Trophoblast cell (in vitro differentiated cells and primary cell): ENCODE data around the gene FHAD1.

Experiments
- DNase-seq, 2 donors: peaks; one replicate each; pipeline ENCODE4 v3.0.0-alpha.2; 2016
- H2AFZ ChIP-seq: 2 replicates; pipeline ENCODE4 v1.6.1; 2013; ENCODE audit warnings: low read length, moderate library complexity, mild to moderate bottlenecking; ENCODE audit not compliant: insufficient read depth, poor library complexity
- H2AK5ac ChIP-seq: 2 replicates; pipeline ENCODE4 v1.6.1; 2013; ENCODE audit warnings: mild to moderate bottlenecking, low read length
- H2BK120ac ChIP-seq: 2 replicates; pipeline ENCODE4 v1.6.1; 2013; ENCODE audit warnings: low read length, mild to moderate bottlenecking, moderate library complexity; ENCODE audit not compliant: insufficient read depth, poor library complexity
- H2BK12ac ChIP-seq: 2 replicates; pipeline ENCODE4 v1.6.1; 2013; ENCODE audit warnings: mild to moderate bottlenecking, low read length, moderate library complexity
- H2BK5ac ChIP-seq: 2 replicates; pipeline ENCODE4 v1.6.1; 2013; ENCODE audit warnings: low read length, low read depth, moderate library complexity, mild to moderate bottlenecking; ENCODE audit not compliant: poor library complexity
- H3K14ac ChIP-seq: 2 replicates; pipeline ENCODE4 v1.6.1; 2013; ENCODE audit warnings: mild to moderate bottlenecking, low read length
- H3K18ac ChIP-seq: 2 replicates; pipeline ENCODE4 v1.6.1; 2013; ENCODE audit warnings: mild to moderate bottlenecking, low read length
- H3K23ac ChIP-seq: 2 replicates; pipeline ENCODE4 v1.6.1; 2013; ENCODE audit warnings: low read length
- H3K27ac ChIP-seq: 2 replicates; pipeline ENCODE4 v1.5.1; 2013; ENCODE audit warnings: low read depth, mild to moderate bottlenecking, inconsistent platforms, low read length, moderate library complexity
- H3K27me3 ChIP-seq: 2 replicates; pipeline ENCODE4 v1.6.1; 2013; ENCODE audit warnings: inconsistent platforms, mild to moderate bottlenecking, low read length, moderate library complexity; ENCODE audit not compliant: insufficient read depth
- H3K36me3 ChIP-seq, 2 experiments: 1 replicate in 1 of 2; 2 replicates in 1 of 2; pipeline ENCODE4 v1.6.1; 2013; ENCODE audit warnings: low read length in 2 of 2, mild to moderate bottlenecking in 2 of 2, moderate library complexity in 1 of 2; ENCODE audit not compliant: insufficient read depth in 2 of 2, control insufficient read depth in 1 of 2
- H3K4ac ChIP-seq: 2 replicates; pipeline ENCODE4 v1.6.1; 2013; ENCODE audit warnings: low read depth, mild to moderate bottlenecking, low read length, moderate library complexity
- H3K4me1 ChIP-seq, 2 experiments: 1 replicate in 1 of 2; 2 replicates in 1 of 2; pipeline ENCODE4 v1.6.1; 2013; ENCODE audit warnings: low read length in 2 of 2, mild to moderate bottlenecking in 2 of 2, moderate library complexity in 1 of 2; ENCODE audit not compliant: insufficient read depth in 2 of 2, control insufficient read depth in 1 of 2
- H3K4me2 ChIP-seq: 2 replicates; pipeline ENCODE4 v1.6.1; 2013; ENCODE audit warnings: inconsistent platforms, mild to moderate bottlenecking, low read length, moderate library complexity
- H3K4me3 ChIP-seq: 2 replicates; pipeline ENCODE4 v1.5.1; 2013; ENCODE audit warnings: mild to moderate bottlenecking, low read depth, low read length, inconsistent platforms
- H3K79me1 ChIP-seq: one replicate; pipeline ENCODE4 v1.6.1; 2013; ENCODE audit warnings: low read length
- H3K79me2 ChIP-seq: 2 replicates; pipeline ENCODE4 v1.6.1; 2013; ENCODE audit warnings: low read length, mild to moderate bottlenecking; ENCODE audit not compliant: control insufficient read depth, insufficient read depth, poor library complexity
- H3K9ac ChIP-seq: 2 replicates; pipeline ENCODE4 v1.6.1; 2013; ENCODE audit warnings: mild to moderate bottlenecking, low read length
- H3K9me3 ChIP-seq: 2 replicates; pipeline ENCODE4 v1.6.1; 2013; ENCODE audit warnings: low read depth, mild to moderate bottlenecking, control low read depth, inconsistent platforms, low read length; ENCODE audit not compliant: insufficient read depth
- H4K12ac ChIP-seq: 2 replicates; pipeline ENCODE4 v1.6.1; 2013; ENCODE audit warnings: low read depth, mild to moderate bottlenecking, low read length, moderate library complexity
- H4K8ac ChIP-seq: 2 replicates; pipeline ENCODE4 v1.6.1; 2013; ENCODE audit warnings: low read depth, mild to moderate bottlenecking, low read length, moderate library complexity
- H4K91ac ChIP-seq: one replicate; pipeline ENCODE4 v1.6.1; 2013; ENCODE audit warnings: low read depth, mild to moderate bottlenecking, low read length, moderate library complexity
- WGBS: extraction: QIAGEN DNeasy Blood & Tissue Kit; methylation state at CpG from one replicate; pipeline ENCODE4 v1.1.7; 2013; ENCODE audit warnings: missing lambda C conversion rate; ENCODE audit not compliant: insufficient read length, insufficient coverage; ENCODE audit errors: extremely low coverage; 5-methylcytosine and 5-hydroxymethylcytosine counted together

Gene FHAD1

DNA sequence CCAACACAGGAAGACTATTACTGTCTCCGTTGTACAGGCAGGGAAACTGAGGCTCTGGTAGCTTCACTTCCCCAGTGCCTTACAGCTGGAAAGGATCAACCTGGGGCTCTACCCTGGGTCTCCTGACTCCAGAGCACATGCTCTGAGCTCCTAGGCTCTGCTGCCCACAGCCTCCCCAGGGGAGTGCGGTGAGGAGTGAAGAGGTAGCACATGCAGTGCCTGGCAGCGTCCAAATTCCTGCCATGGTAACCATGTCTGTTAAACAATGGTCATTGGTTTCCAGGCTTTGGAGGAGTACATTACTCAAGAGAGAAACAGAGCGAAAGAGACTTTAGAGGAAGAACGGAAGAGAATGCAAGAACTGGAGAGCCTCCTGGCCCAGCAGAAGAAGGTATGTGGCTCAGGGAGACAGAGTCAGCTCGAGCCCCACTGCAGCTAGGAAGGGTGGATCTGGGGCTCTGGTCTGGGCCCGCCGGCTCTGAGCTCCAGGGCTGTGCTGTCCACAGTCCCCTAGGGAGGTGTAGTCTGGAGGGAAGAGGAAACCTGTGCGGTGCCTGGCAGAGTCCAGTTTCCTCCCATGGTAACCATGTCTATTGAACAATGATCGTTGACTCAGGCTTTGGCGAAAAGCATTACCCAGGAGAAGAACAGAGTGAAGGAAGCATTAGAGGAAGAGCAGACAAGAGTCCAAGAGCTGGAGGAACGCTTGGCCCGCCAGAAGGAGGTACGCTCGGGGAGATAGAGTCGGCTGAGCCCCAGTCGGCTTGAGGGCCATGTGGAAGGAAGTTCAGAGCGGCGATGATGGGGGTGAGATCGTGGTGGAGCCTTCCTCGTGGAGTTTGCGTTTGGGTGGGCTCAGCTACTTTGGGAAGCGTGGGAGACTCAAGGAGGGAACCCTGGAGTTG lies 98.0 kb downstream of the FHAD1 start:
- Histone ChIP-seq H3K27me3 (peaks cover 2% of the 10 kb centered on the region), H3K9me3 (peaks cover under 1% of the 10 kb centered on the region), H3K36me3 (no peaks in the 10 kb centered on the region), H3K23ac (no peak overlapping the region), H3K4me1 (peaks cover 0 to 2% of the 10 kb centered on the region in 2 experiments), H3K9ac (no peak overlapping the region), H2BK5ac (no peak overlapping the region), H2AK5ac (no peak overlapping the region), H2BK120ac (no peak overlapping the region), H2AFZ (no peak overlapping the region), H4K8ac (no peak overlapping the region), H3K27ac (no peak overlapping the region), H3K4ac (no peak overlapping the region), H3K4me3 (no peak overlapping the region), H2BK12ac (no peak overlapping the region), H3K79me1 (no peaks in the 10 kb centered on the region), H3K18ac (no peak overlapping the region), H3K79me2 (no peaks in the 10 kb centered on the region), H3K14ac (no peak overlapping the region), H4K12ac (no peak overlapping the region), H3K4me2 (no peak overlapping the region), H4K91ac (no peak overlapping the region)
- no CpG with 5 or more reads among the region's 23 CpGs for WGBS
- no peak for DNase-seq

DNA sequence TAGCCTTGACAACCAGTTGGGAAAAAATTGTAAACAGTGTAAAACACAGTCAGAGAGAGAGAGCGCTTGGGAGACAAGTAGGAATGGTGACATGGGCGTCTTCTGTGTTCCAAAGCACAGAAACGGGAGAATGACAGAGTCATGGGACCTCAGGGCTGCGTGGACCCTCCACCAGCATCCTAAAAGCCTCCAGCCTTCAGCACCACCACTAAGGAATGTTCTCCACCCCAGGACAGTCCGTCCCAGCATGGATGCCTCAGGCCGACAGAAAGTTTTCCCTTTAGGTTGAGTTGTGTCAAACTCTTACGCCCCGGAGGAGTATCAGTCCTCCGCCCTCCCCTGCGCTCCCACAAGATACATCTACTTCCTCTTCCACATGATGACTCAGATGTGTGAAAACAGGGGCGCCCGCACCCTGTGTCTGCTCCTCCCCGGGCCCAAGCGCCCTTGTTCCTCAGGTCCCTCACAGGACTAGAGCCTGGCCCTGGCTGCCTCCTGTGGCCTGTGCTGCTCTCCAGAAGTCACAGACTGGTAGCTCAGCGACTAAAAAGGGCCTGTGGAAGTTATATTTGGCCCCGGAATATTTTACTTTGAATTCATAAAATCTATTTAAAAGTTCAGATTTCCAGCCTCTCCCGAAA lies 98.8 kb downstream of the FHAD1 start:
- no peak overlapping the region for H4K8ac ChIP-seq
- H2BK12ac ChIP-seq, result no peak overlapping the region
- H3K23ac ChIP-seq, result no peak overlapping the region
- peaks cover 2% of the 10 kb centered on the region for H3K27me3 ChIP-seq
- no peak overlapping the region for H2AFZ ChIP-seq
- no peak overlapping the region for H4K91ac ChIP-seq
- H3K79me2 ChIP-seq, result no peaks in the 10 kb centered on the region
- no peaks in the 10 kb centered on the region for H3K79me1 ChIP-seq
- no peak overlapping the region for H2BK120ac ChIP-seq
- peak; percentile 47 to 52 for DNase-seq
- H3K14ac ChIP-seq, result no peak overlapping the region
- H3K4me1 ChIP-seq, result peaks cover 0 to 6% of the 10 kb centered on the region in 2 experiments
- H4K12ac ChIP-seq, result no peak overlapping the region
- H3K18ac ChIP-seq, result no peak overlapping the region
- H3K36me3 ChIP-seq, result no peaks in the 10 kb centered on the region
- no peak overlapping the region for H3K27ac ChIP-seq
- H3K9ac ChIP-seq, result no peak overlapping the region
- H2AK5ac ChIP-seq, result no peak overlapping the region
- peaks cover 2% of the 10 kb centered on the region for H3K9me3 ChIP-seq
- H3K4me3 ChIP-seq, result no peak overlapping the region
- no peak overlapping the region for H2BK5ac ChIP-seq
- H3K4ac ChIP-seq, result no peak overlapping the region
- no peak overlapping the region for H3K4me2 ChIP-seq
- no CpG with 5 or more reads among the region's 17 CpGs for WGBS

DNA sequence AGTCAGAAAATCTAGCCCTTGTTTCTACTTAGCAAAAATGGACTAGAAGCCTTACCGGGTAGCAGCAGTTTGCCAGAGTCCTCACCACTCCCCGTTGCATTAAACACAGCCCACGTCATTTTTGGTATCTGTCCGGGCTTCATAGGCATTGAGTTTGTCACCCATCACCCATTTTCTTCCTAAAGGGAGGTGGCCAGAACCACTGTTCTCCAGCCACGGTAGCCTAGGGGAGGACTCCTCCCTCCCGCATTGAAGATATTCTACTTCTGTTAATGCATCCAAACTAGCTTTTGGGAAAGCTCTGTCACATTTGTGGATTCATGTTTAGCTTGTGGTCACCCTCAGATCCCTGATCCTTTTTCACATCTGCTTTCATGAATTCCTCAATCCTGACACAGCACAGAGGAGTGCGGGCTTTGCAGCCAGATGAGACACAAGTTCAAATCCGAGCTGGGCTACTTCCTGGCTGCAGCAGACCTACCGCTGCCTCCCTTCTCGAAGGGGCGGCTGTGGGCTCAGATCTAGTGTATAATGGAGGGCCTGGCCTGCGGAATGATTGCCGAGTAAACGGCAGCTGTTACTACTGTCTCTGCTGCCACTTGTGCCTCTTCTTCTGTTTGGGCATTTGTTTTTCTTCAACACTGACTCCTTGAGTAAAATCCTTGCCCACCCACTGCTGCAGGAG lies 99.5 kb downstream of the FHAD1 start:
- H3K14ac ChIP-seq, result no peak overlapping the region
- H4K91ac ChIP-seq, result no peak overlapping the region
- no peak overlapping the region for H2AK5ac ChIP-seq
- H3K79me1 ChIP-seq, result no peaks in the 10 kb centered on the region
- H3K4me1 ChIP-seq, result peaks cover 0 to 6% of the 10 kb centered on the region in 2 experiments
- no peak overlapping the region for H3K18ac ChIP-seq
- no CpG with 5 or more reads among the region's 14 CpGs for WGBS
- H3K79me2 ChIP-seq, result no peaks in the 10 kb centered on the region
- H3K9me3 ChIP-seq, result peaks cover 2% of the 10 kb centered on the region
- H2BK12ac ChIP-seq, result no peak overlapping the region
- no peak overlapping the region for H2AFZ ChIP-seq
- H3K27ac ChIP-seq, result no peak overlapping the region
- no peaks in the 10 kb centered on the region for H3K36me3 ChIP-seq
- no peak overlapping the region for H4K12ac ChIP-seq
- H3K9ac ChIP-seq, result no peak overlapping the region
- no peak overlapping the region for H3K4ac ChIP-seq
- H3K4me2 ChIP-seq, result no peak overlapping the region
- no peak overlapping the region for H4K8ac ChIP-seq
- H3K4me3 ChIP-seq, result no peak overlapping the region
- no peak overlapping the region for H3K23ac ChIP-seq
- H2BK5ac ChIP-seq, result no peak overlapping the region
- peaks cover 2% of the 10 kb centered on the region for H3K27me3 ChIP-seq
- no peak overlapping the region for H2BK120ac ChIP-seq
- DNase-seq, result peak; percentile 85 to 87

DNA sequence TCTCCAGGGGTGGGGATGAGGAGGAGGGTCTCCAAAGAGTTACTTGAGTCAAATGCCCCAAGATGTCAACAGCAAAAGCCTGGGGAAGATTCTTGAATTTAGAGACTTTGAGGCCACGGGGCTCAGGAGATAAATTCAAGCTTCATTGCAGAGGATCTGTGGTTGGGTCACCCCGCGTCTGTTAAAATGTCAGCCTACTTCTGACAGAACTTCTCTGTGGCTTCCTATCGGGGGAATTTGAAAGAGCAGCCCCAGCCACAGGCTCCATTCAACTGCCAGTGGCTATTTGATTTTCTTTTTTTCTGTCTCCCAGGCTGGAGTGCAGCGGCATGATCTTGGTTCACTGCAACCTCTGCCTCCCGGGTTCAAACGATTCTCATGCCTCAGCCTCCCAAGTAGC lies 100.2 kb downstream of the FHAD1 start:
- Histone ChIP-seq H2BK12ac (no peak overlapping the region), H3K14ac (no peak overlapping the region), H3K18ac (no peak overlapping the region), H4K8ac (no peak overlapping the region), H3K4me3 (no peak overlapping the region), H2AK5ac (no peak overlapping the region), H2AFZ (no peak overlapping the region), H3K9me3 (peaks cover 2% of the 10 kb centered on the region), H3K23ac (no peak overlapping the region), H2BK120ac (no peak overlapping the region), H3K9ac (no peak overlapping the region), H3K79me1 (no peaks in the 10 kb centered on the region), H4K12ac (no peak overlapping the region), H3K36me3 (no peaks in the 10 kb centered on the region), H3K4me2 (no peak overlapping the region), H3K79me2 (no peaks in the 10 kb centered on the region), H3K27ac (no peak overlapping the region), H3K4me1 (peaks cover under 1 to 6% of the 10 kb centered on the region in 2 experiments), H3K4ac (no peak overlapping the region), H3K27me3 (peaks cover 2% of the 10 kb centered on the region), H4K91ac (no peak overlapping the region), H2BK5ac (no peak overlapping the region)
- WGBS, result no CpG with 5 or more reads among the region's 7 CpGs
- no peak for DNase-seq
